Measurements from ENCODE around the gene ASGR1. TPM values are rescaled to one million over a fixed set of nuclear protein-coding genes. Genes with fewer than 3 reads are reported as not detected.
A peak's percentile ranks its signal among the peaks of the same experiment; 100 is the strongest.

Gene ASGR1, protein sequence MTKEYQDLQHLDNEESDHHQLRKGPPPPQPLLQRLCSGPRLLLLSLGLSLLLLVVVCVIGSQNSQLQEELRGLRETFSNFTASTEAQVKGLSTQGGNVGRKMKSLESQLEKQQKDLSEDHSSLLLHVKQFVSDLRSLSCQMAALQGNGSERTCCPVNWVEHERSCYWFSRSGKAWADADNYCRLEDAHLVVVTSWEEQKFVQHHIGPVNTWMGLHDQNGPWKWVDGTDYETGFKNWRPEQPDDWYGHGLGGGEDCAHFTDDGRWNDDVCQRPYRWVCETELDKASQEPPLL
- total RNA-seq (2021; ENCODE audit: unreplicated experiment) (1.3 TPM), Bru-seq, nascent RNA (percentile 40 among the genes with signal in this experiment), BruChase-seq, experiment 1, labeled RNA remaining after a 2-hour chase (percentile 59 among the genes with signal in this experiment), BruChase-seq, experiment 2, labeled RNA remaining after a 6-hour chase (percentile 64 among the genes with signal in this experiment)
- polyA plus RNA-seq (2012; ENCODE audit: insufficient read length): 1.9 TPM
- long read RNA-seq, partial matches to known transcripts: 0 of 1 reads
- long read RNA-seq, other reads (novel, unspliced or antisense): 1 of 1 reads

DNA sequence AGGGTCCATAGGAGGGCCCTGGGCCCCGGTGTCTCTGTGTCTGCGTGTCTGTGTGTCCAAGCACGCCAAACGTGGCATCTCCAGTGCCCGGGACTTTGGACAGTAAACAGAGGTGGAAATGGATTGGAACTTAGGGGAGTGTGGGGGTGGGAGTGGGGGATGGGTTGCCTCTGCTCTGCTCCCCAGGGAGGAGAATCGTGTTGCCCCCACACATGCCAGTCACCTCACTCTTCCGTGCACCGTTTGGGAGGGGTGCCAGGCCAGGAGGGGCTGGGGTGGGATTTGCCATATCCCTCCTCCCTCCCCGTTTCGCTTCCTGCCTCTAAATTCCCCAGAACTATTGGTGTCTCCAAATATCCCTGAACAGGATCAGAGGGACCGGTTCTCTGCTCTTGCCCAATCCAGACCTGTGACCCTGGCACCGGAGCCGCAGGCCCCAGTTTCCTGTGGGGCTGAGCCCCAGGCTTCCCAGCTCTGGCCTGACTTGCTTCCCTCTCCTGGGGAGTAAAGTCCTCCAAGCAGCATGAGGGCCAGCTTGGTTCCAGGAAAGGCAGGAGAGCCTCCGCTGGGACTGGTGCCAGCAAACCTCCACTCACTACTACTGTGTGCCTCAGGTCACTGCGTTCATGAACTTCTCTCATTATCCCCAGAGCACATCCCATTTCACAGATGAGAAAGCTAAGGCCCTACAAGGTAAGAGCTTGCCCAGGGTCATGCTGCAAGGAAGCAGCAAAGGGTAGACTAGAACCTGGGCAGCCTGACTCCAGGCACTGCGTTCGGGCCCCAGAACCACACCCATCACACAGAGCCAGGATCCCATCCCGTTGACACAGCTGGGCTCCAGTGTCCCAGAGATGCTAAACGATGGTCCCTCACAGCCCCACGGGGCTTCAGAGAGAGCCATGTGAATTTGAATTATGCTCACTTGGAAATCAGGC is at the start of gene ASGR1:
TSS of gene ASGR1 (minus strand) at position 54 of the 938 bp plus-strand sequence. CDS start 807 bp downstream, outside the sequence.
- H3K9me3 ChIP-seq (ENCODE audit: control insufficient read depth, insufficient read depth, low read depth, low read length): no peaks in the 10 kb centered on the region
- TF ChIP-seq SIN3A (IDR thresholded peaks at IDR 0.05; ENCODE audit: borderline replicate concordance, insufficient read depth, low read depth, low read length) (no peak), POLR2AphosphoS5 (IDR thresholded peaks at IDR 0.05; ENCODE audit: low read depth, low read length) (no peak), TCF7L2 (IDR thresholded peaks at IDR 0.05; ENCODE audit: low read depth, low read length) (no peak)
- TF ChIP-seq, protein P1, sequence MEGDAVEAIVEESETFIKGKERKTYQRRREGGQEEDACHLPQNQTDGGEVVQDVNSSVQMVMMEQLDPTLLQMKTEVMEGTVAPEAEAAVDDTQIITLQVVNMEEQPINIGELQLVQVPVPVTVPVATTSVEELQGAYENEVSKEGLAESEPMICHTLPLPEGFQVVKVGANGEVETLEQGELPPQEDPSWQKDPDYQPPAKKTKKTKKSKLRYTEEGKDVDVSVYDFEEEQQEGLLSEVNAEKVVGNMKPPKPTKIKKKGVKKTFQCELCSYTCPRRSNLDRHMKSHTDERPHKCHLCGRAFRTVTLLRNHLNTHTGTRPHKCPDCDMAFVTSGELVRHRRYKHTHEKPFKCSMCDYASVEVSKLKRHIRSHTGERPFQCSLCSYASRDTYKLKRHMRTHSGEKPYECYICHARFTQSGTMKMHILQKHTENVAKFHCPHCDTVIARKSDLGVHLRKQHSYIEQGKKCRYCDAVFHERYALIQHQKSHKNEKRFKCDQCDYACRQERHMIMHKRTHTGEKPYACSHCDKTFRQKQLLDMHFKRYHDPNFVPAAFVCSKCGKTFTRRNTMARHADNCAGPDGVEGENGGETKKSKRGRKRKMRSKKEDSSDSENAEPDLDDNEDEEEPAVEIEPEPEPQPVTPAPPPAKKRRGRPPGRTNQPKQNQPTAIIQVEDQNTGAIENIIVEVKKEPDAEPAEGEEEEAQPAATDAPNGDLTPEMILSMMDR (IDR thresholded peaks at IDR 0.05): no peak
- TF ChIP-seq, protein P2, sequence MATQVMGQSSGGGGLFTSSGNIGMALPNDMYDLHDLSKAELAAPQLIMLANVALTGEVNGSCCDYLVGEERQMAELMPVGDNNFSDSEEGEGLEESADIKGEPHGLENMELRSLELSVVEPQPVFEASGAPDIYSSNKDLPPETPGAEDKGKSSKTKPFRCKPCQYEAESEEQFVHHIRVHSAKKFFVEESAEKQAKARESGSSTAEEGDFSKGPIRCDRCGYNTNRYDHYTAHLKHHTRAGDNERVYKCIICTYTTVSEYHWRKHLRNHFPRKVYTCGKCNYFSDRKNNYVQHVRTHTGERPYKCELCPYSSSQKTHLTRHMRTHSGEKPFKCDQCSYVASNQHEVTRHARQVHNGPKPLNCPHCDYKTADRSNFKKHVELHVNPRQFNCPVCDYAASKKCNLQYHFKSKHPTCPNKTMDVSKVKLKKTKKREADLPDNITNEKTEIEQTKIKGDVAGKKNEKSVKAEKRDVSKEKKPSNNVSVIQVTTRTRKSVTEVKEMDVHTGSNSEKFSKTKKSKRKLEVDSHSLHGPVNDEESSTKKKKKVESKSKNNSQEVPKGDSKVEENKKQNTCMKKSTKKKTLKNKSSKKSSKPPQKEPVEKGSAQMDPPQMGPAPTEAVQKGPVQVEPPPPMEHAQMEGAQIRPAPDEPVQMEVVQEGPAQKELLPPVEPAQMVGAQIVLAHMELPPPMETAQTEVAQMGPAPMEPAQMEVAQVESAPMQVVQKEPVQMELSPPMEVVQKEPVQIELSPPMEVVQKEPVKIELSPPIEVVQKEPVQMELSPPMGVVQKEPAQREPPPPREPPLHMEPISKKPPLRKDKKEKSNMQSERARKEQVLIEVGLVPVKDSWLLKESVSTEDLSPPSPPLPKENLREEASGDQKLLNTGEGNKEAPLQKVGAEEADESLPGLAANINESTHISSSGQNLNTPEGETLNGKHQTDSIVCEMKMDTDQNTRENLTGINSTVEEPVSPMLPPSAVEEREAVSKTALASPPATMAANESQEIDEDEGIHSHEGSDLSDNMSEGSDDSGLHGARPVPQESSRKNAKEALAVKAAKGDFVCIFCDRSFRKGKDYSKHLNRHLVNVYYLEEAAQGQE (IDR thresholded peaks at IDR 0.05; ENCODE audit: insufficient read depth in 1 of 2, low read depth in 2 of 2, low read length in 1 of 2): no peak
- no peaks in the 10 kb centered on the region for H3K27me3 ChIP-seq (ENCODE audit: control insufficient read depth, insufficient read depth, low read length)
- no peak within 1 kb of the TSS for H3K27ac ChIP-seq (ENCODE audit: low read length)
- no peak for DNase-seq (ENCODE audit: low read depth, low spot score)
- ChIA-PET POLR2A (no interaction called here), CTCF (no interaction called here)
- H3K4me1 ChIP-seq (ENCODE audit: control insufficient read depth, insufficient read depth, low read length): peaks cover 9% of the 10 kb centered on the region; the same call in 1 of the 2 replicates
- no peaks in the 10 kb centered on the region for H3K36me3 ChIP-seq (ENCODE audit: control insufficient read depth, insufficient read depth, low read length)
- peak within 1 kb of the TSS; percentile 45 to 75 for H3K4me3 ChIP-seq (ENCODE audit: low read depth in 2 of 2, low read length in 2 of 2)
- no peak; the same call in 1 of the 2 replicates for ATAC-seq
- in situ Hi-C loops (cut with HindIII; ENCODE audit: low pct_unique_long_range_greater_than_20kb, low sequenced_read_pairs): no loop called here
- intact Hi-C loops (cut with micrococcal nuclease; ENCODE audit: unreplicated experiment): no loop called here
- no TSS peak for BruUV-seq (replicated peaks)

DNA sequence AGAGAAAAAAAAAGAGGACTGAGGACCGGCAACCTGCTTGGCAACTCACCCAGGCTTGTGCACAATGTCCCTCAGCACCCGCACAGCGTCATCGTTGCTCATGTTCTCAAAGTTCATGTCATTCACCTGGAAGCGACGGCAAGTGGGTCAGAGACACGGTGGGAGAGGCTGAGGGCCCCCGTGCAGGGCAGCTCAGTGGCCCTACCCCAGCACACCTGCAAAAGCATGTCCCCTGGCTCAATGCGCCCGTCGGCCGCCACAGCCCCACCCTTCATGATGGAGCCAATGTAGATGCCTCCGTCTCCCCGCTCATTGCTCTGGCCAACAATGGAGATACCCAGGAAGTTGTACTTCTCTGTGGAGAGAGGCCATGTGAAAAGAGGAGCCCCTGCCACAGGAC is 49.8 kb upstream of the ASGR1 start:
- Histone ChIP-seq H3K9me3 (ENCODE audit: control insufficient read depth, insufficient read depth, low read depth, low read length) (no peaks in the 10 kb centered on the region), H3K4me1 (ENCODE audit: control insufficient read depth, insufficient read depth, low read length) (peaks cover 27% of the 10 kb centered on the region), H3K27me3 (ENCODE audit: control insufficient read depth, insufficient read depth, low read length) (no peaks in the 10 kb centered on the region), H3K27ac (ENCODE audit: low read length) (no peak overlapping the region), H3K4me3 (ENCODE audit: low read depth in 2 of 2, low read length in 2 of 2) (no peak overlapping the region), H3K36me3 (ENCODE audit: control insufficient read depth, insufficient read depth, low read length) (no peaks in the 10 kb centered on the region; the same call in 1 of the 2 replicates)
- intact Hi-C loops (cut with micrococcal nuclease; ENCODE audit: unreplicated experiment): no loop called here
- POLR2A ChIA-PET: no interaction called here
- DNase-seq (ENCODE audit: low read depth, low spot score) (no peak), ATAC-seq (no peak)
- in situ Hi-C loops (cut with HindIII; ENCODE audit: low pct_unique_long_range_greater_than_20kb, low sequenced_read_pairs): no loop called here
- TF ChIP-seq, protein P2 (IDR thresholded peaks at IDR 0.05; ENCODE audit: insufficient read depth in 1 of 2, low read depth in 2 of 2, low read length in 1 of 2): no peak
- TF ChIP-seq, protein P1 (IDR thresholded peaks at IDR 0.05): no peak
- TF ChIP-seq POLR2AphosphoS5 (IDR thresholded peaks at IDR 0.05; ENCODE audit: low read depth, low read length) (no peak), SIN3A (IDR thresholded peaks at IDR 0.05; ENCODE audit: borderline replicate concordance, insufficient read depth, low read depth, low read length) (no peak), TCF7L2 (IDR thresholded peaks at IDR 0.05; ENCODE audit: low read depth, low read length) (no peak)
- CTCF ChIA-PET: no interaction called here
- no TSS peak for BruUV-seq (replicated peaks)
